ENCODE results near the gene SPR. TPM values are rescaled to one million over a fixed set of nuclear protein-coding genes. Genes with fewer than 3 reads are reported as not detected.

Gene SPR
- total RNA-seq, 1 donor from 2014 or later: 12.6 TPM

DNA sequence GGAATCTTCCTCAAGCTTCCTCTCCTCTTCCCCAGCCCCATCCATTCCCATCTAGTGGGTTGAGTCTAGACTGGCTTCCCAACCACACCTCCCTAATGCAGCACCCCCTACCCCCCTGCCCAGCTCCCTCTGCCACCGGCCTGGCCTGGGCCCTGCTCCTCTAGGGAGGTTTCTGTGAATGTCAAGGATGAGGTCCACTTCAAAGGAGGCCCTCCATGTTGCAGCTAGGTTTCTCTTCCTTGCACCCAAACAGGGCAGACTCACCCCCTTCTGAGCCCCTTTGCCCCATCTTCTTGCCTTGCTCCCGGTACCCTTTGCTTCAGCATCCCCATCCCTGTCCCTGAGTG lies 48.4 kb downstream of the SPR start:
- peaks cover 10% of the 10 kb centered on the region for H3K4me1 Mint-ChIP-seq
- no peak overlapping the region for H3K27ac Mint-ChIP-seq
- H3K9me3 Mint-ChIP-seq: no peaks in the 10 kb centered on the region
- no peak for DNase-seq
- H3K36me3 Mint-ChIP-seq (ENCODE audit: low read depth): no peaks in the 10 kb centered on the region
- intact Hi-C loops (cut with micrococcal nuclease): no loop called here
- no peak overlapping the region for H3K4me3 Mint-ChIP-seq
- H3K27me3 Mint-ChIP-seq: peaks cover 2% of the 10 kb centered on the region

DNA sequence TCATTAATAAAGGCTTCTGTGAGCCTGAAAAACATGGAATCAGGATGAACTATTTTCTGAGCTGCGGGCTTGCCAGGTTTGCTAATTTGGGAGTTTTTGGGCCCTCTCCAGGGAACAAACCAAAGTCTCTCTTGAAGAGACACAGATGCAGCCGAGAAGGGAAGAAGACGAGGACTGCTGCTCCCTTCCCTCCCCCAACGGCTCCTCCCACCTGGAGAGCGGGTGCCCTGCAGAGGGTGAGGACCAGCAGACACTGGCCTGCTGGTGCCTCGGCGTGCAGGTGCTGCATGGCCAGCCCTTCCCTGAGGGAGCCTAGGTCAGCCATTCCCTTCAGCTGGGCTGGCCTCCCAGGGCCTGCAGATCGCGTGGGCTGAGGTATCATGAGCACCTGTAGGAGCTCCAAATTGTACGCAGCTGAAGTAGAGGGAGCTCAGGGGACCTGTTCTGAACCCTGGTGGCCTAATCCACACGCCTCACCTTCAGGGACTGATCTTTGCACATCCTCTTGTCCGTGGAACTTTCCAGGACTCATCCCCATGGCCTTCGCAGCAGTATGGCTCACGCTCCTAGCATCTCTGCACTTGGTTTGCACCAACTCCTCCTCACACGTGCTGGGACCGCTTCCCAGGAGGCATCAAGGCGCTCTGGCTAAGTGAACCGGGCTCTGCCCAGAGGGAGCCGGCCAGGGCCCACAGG lies 49.6 kb downstream of the SPR start:
- Mint-ChIP-seq H3K4me3 (no peak overlapping the region), H3K9me3 (no peaks in the 10 kb centered on the region), H3K36me3 (ENCODE audit: low read depth) (no peaks in the 10 kb centered on the region), H3K27ac (no peak overlapping the region), H3K27me3 (peaks cover 2% of the 10 kb centered on the region), H3K4me1 (peaks cover 10% of the 10 kb centered on the region)
- intact Hi-C loops (cut with micrococcal nuclease): no loop called here
- no peak for DNase-seq

DNA sequence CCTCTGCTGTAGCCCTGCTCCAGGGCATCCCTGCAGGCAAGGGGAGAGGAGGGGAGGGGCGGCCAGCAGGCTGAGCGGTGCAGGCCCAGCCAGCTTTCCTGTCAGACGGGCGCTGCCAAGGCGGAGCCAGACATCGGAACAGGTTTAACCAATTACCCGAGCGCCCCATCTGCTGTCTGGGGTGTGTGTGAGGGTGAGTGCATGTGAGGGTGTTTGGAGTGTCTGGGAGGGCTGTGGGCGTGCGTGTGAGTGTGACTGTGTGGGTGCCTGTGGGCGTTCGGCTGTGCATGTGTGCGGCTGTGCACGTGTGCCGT lies 50.1 kb downstream of the SPR start:
- Mint-ChIP-seq H3K9me3 (no peaks in the 10 kb centered on the region), H3K27me3 (peaks cover 2% of the 10 kb centered on the region), H3K27ac (no peak overlapping the region), H3K4me1 (peaks cover 6% of the 10 kb centered on the region), H3K36me3 (ENCODE audit: low read depth) (no peaks in the 10 kb centered on the region), H3K4me3 (no peak overlapping the region)
- no peak for DNase-seq
- intact Hi-C loops (cut with micrococcal nuclease): no loop called here

DNA sequence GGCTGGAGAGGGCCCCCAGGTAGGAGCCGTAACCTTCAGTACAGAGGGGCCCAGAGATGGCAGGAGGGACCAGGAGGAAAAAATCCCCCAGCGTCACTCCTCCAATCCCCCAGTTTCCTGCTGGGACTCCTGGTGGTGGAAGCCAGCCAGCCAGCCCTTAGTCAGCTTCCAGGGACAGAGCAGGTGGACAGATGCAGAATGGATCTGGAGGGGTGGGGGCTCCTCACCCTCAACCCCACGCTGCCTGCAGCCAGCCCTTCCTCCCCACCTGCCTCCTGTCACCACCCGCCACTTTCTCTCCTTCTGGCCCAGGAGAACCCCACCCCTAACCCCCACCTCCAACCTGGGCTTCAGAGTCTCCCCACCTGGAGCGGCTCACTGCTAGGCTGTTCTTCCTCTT lies 51.2 kb downstream of the SPR start:
- intact Hi-C loops (cut with micrococcal nuclease): no loop called here
- Mint-ChIP-seq H3K27ac (no peak overlapping the region), H3K9me3 (no peaks in the 10 kb centered on the region), H3K4me1 (peaks cover 5% of the 10 kb centered on the region), H3K27me3 (peaks cover 2% of the 10 kb centered on the region), H3K4me3 (no peak overlapping the region), H3K36me3 (ENCODE audit: low read depth) (no peaks in the 10 kb centered on the region)
- no peak for DNase-seq

DNA sequence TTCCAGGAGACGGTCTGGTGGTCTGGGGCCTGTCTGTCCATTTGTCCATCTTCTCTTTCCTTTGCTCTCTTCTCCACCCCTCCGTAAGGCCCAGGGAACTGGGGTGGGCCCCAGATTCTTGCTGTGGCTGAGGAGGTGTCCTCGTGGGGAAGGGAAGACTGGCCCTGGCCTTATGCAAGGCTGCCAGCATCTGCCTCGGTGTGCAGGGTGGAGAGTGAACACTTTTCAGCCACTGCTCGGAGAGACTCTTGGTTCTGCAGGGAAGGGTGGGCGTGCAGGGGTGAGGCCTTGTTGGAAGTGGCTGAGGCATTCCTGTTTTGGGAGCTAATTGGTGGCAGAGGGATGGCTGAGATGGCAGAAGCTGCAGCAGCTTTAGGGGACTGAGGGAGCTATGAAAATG lies 53.2 kb downstream of the SPR start:
- H3K27me3 Mint-ChIP-seq: no peaks in the 10 kb centered on the region
- intact Hi-C loops (cut with micrococcal nuclease): no loop called here
- no peak overlapping the region for H3K4me3 Mint-ChIP-seq
- H3K4me1 Mint-ChIP-seq: no peaks in the 10 kb centered on the region
- no peak for DNase-seq
- H3K9me3 Mint-ChIP-seq: no peaks in the 10 kb centered on the region
- no peaks in the 10 kb centered on the region for H3K36me3 Mint-ChIP-seq (ENCODE audit: low read depth)
- no peak overlapping the region for H3K27ac Mint-ChIP-seq

DNA sequence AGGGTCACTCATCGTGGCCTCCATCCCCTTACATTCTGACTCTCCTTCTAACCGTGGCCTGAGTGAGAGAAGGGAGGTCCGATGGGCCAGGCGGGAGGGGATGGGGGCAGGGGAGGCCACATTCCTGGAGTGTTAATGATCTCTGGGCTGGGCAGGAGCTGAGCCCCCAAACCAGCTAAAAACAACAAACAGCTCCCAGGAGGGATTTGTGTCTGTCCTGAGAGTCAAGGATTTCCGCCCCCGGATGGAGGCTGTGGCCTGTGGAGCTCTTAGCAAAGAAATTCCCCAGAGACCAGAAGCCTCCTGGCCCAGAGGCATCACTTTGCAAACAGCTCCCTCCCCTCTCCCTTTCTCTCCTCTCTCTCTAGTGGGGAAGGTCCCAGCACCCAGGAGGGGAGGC lies 53.6 kb downstream of the SPR start:
- Mint-ChIP-seq H3K27me3 (no peaks in the 10 kb centered on the region), H3K9me3 (no peaks in the 10 kb centered on the region), H3K4me1 (no peaks in the 10 kb centered on the region), H3K4me3 (no peak overlapping the region), H3K27ac (no peak overlapping the region), H3K36me3 (ENCODE audit: low read depth) (no peaks in the 10 kb centered on the region)
- intact Hi-C loops (cut with micrococcal nuclease): no loop called here
- DNase-seq: no peak

Other genes starting within 250 kb of the SPR start
- gene EXOC6B, start 61.4 kb upstream of the SPR start, total RNA-seq: 7.8 and 8.4 TPM in 2 replicates
- gene EMX1, start 30.1 kb downstream of the SPR start, total RNA-seq: 0.09 TPM in 1 of 2 replicates, not detected in the other
- 11.6 and 14.1 TPM in 2 replicates for gene SFXN5, start 184.3 kb downstream of the SPR start, total RNA-seq
- gene RAB11FIP5, start 225.5 kb downstream of the SPR start, total RNA-seq: 13.4 and 13.8 TPM in 2 replicates